ENCODE data around the gene KRT15. TPM values are rescaled to one million over a fixed set of nuclear protein-coding genes. Genes with fewer than 3 reads are reported as not detected.

KRT15 gene
- total and polyA plus RNA-seq, 10 of the 15 experiments (the other 5 are each of a cell fraction or from before 2014, with no cell fraction given) = 0.06 to 0.17 TPM; not detected in 8

GRCh38 chr17:41547921-41548843, 29.5 kb upstream of the KRT15 start (continued):
- TF ChIP-seq RELB (IDR thresholded peaks at IDR 0.05; ENCODE audit: low read depth) (no peak), KAT2A (conservative IDR thresholded peaks at IDR 0.05; ENCODE audit: control insufficient read depth, low read depth, low read length) (no peak), ZNF217 (IDR thresholded peaks at IDR 0.05) (no peak), SP1 (IDR thresholded peaks at IDR 0.05; ENCODE audit: low read depth, low read length) (no peak)
- TF ChIP-seq, protein P1, sequence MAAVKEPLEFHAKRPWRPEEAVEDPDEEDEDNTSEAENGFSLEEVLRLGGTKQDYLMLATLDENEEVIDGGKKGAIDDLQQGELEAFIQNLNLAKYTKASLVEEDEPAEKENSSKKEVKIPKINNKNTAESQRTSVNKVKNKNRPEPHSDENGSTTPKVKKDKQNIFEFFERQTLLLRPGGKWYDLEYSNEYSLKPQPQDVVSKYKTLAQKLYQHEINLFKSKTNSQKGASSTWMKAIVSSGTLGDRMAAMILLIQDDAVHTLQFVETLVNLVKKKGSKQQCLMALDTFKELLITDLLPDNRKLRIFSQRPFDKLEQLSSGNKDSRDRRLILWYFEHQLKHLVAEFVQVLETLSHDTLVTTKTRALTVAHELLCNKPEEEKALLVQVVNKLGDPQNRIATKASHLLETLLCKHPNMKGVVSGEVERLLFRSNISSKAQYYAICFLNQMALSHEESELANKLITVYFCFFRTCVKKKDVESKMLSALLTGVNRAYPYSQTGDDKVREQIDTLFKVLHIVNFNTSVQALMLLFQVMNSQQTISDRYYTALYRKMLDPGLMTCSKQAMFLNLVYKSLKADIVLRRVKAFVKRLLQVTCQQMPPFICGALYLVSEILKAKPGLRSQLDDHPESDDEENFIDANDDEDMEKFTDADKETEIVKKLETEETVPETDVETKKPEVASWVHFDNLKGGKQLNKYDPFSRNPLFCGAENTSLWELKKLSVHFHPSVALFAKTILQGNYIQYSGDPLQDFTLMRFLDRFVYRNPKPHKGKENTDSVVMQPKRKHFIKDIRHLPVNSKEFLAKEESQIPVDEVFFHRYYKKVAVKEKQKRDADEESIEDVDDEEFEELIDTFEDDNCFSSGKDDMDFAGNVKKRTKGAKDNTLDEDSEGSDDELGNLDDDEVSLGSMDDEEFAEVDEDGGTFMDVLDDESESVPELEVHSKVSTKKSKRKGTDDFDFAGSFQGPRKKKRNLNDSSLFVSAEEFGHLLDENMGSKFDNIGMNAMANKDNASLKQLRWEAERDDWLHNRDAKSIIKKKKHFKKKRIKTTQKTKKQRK (IDR thresholded peaks at IDR 0.05; ENCODE audit: low read depth, low read length) = no peak

Data from GM12878 (cell line).